Heart left ventricle (tissue), 13 donors: ENCODE data around the gene SULT2B1.

Experiments
- POLR2A ChIP-seq, 2 donors: fragments of 450-650 bp; IDR thresholded peaks; one replicate each; pipeline ENCODE4 v1.6.1; 2017; ENCODE audit warnings: antibody characterized with exemption in 2 of 2, mild to moderate bottlenecking in 2 of 2, moderate library complexity in 2 of 2
- TF ChIP-seq, protein P1 (sequence below), 12 donors: fragments of 200-600 bp; sonication (generic) in 4 of 12; IDR thresholded peaks; one replicate each; pipeline versions ENCODE4 v1.5.0 to v1.8.0; 2018 to 2022; ENCODE audit warnings: antibody characterized with exemption in 12 of 12, mild to moderate bottlenecking in 5 of 12
- donor health status: ischemic (EF 13 %, LVEDD 7.1; RV severe dilation, severe dysfunction).
- donor health status: DM: no; HTN: yes; CAD: no.
- donor health status: DM: no; HTN: no; CAD: no.
- donor health status: ischemic (EF 25% LVEDD 6.9; RV normal size, moderate dysfunction).
- donor health status: ischemic (EF 25% LVEDD 5.7; RV mildly dilated, moderate dysfunction).
- donor health status: ischemic (EF 35%, LVEDD 5.7; RV mildly dilated, moderate dysfunction).
- donor health status: nonischemic (EF 11% LVEDD 7.7; RV severe dilation, severe dysfunction).
- donor health status: DM: yes; HTN: yes; CAD: no.
- donor health status: PGD.
- donor health status: ischemic (EF 29% LVEDD 5.4; RV normal size, mild dysfunction).
- donor health status: nonischemic (EF 23%, LVEDD 6.1; RV moderate dilation, normal function).

DNA sequence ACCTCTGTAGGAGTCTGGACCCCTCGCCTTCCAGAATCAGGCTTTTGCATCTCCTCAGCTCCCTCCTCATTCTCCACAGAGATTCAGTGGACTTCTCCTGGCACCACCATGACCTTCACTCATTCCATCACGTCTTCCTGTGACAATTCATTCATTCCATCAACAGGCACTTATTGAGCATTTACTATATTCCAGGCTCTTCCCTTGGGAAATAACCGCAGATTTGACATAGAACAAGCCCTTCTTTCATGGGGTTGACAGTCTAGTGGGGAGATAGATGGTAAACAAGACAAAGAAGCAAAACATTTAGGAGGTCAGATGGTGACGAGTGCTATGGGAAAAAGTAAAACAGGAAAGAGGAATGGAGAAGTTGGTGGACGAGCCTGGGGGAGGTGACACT is 2.6 kb upstream of the SULT2B1 start:
- TF ChIP-seq, protein P1, sequence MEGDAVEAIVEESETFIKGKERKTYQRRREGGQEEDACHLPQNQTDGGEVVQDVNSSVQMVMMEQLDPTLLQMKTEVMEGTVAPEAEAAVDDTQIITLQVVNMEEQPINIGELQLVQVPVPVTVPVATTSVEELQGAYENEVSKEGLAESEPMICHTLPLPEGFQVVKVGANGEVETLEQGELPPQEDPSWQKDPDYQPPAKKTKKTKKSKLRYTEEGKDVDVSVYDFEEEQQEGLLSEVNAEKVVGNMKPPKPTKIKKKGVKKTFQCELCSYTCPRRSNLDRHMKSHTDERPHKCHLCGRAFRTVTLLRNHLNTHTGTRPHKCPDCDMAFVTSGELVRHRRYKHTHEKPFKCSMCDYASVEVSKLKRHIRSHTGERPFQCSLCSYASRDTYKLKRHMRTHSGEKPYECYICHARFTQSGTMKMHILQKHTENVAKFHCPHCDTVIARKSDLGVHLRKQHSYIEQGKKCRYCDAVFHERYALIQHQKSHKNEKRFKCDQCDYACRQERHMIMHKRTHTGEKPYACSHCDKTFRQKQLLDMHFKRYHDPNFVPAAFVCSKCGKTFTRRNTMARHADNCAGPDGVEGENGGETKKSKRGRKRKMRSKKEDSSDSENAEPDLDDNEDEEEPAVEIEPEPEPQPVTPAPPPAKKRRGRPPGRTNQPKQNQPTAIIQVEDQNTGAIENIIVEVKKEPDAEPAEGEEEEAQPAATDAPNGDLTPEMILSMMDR (IDR thresholded peaks at IDR 0.05) = no peak
- no peak for TF ChIP-seq POLR2A (IDR thresholded peaks at IDR 0.05)
